ENCODE results near the gene URB2. TPM values are rescaled to one million over a fixed set of nuclear protein-coding genes. Genes with fewer than 3 reads are reported as not detected.

The URB2 gene
- total RNA-seq, 2 experiments from 2014 or later: 17.2 to 17.5 TPM

- H3K27ac Mint-ChIP-seq: no peak overlapping the region
- H3K36me3 Mint-ChIP-seq (ENCODE audit: low read depth): peaks cover 42% of the 10 kb centered on the region
- no peak for DNase-seq
- POLR2A ChIA-PET: no interaction called here
- no peak overlapping the region for H3K4me3 Mint-ChIP-seq
- H3K27me3 Mint-ChIP-seq (ENCODE audit: low read depth): no peaks in the 10 kb centered on the region
- H3K9me3 Mint-ChIP-seq (ENCODE audit: insufficient read depth): no peaks in the 10 kb centered on the region
- no peak for ATAC-seq
- H3K4me1 Mint-ChIP-seq (ENCODE audit: low read depth): peaks cover 5% of the 10 kb centered on the region
- CTCF ChIA-PET: no interaction called here
Measured at GRCh38 chr1:229653420-229653819, 27.4 kb downstream of the URB2 start.

GRCh38 chr1:229655781-229656180, 29.7 kb downstream of the URB2 start:
- Mint-ChIP-seq H3K27me3 (ENCODE audit: low read depth) (no peaks in the 10 kb centered on the region), H3K4me3 (no peak overlapping the region), H3K27ac (no peak overlapping the region), H3K36me3 (ENCODE audit: low read depth) (peaks cover 44% of the 10 kb centered on the region), H3K9me3 (ENCODE audit: insufficient read depth) (no peaks in the 10 kb centered on the region), H3K4me1 (ENCODE audit: low read depth) (peaks cover 5% of the 10 kb centered on the region)
- POLR2A ChIA-PET: no interaction called here
- CTCF ChIA-PET: interaction anchor here (1.7 kb wide), 1 partner anchor 20 kb away, joined by 4 read pairs; no protein-coding TSS in a partner anchor
- DNase-seq (no peak), ATAC-seq (no peak)

GRCh38 chr1:229657993-229658755, 32.1 kb downstream of the URB2 start:
- no peak for ATAC-seq
- Mint-ChIP-seq H3K4me1 (ENCODE audit: low read depth) (peaks cover 10% of the 10 kb centered on the region), H3K27me3 (ENCODE audit: low read depth) (no peaks in the 10 kb centered on the region), H3K36me3 (ENCODE audit: low read depth) (peaks cover 50% of the 10 kb centered on the region), H3K9me3 (ENCODE audit: insufficient read depth) (no peaks in the 10 kb centered on the region), H3K4me3 (no peak overlapping the region), H3K27ac (no peak overlapping the region)
- no peak for DNase-seq
- CTCF ChIA-PET: no interaction called here
- POLR2A ChIA-PET: no interaction called here

GRCh38 chr1:229661022-229661877, 35.2 kb downstream of the URB2 start:
- Mint-ChIP-seq H3K4me1 (ENCODE audit: low read depth) (peaks cover 10% of the 10 kb centered on the region), H3K36me3 (ENCODE audit: low read depth) (peaks cover 28% of the 10 kb centered on the region), H3K27me3 (ENCODE audit: low read depth) (no peaks in the 10 kb centered on the region), H3K27ac (peak overlapping the region; percentile 17), H3K9me3 (ENCODE audit: insufficient read depth) (no peaks in the 10 kb centered on the region), H3K4me3 (no peak overlapping the region)
- DNase-seq (peak; percentile 71), ATAC-seq (peak; percentile 83)
- ChIA-PET CTCF (interaction anchor here (0.6 to 2.4 kb wide), 26 partner anchors 11 to 653 kb away, joined by 3 to 24 read pairs (median 4); partner anchors contain the start of gene ABCB10), POLR2A (no interaction called here)

- no peaks in the 10 kb centered on the region for H3K9me3 Mint-ChIP-seq (ENCODE audit: insufficient read depth)
- H3K36me3 Mint-ChIP-seq (ENCODE audit: low read depth): peaks cover 28% of the 10 kb centered on the region
- H3K27ac Mint-ChIP-seq: no peak overlapping the region
- peaks cover 10% of the 10 kb centered on the region for H3K4me1 Mint-ChIP-seq (ENCODE audit: low read depth)
- H3K27me3 Mint-ChIP-seq (ENCODE audit: low read depth): no peaks in the 10 kb centered on the region
- DNase-seq (no peak), ATAC-seq (no peak)
- CTCF ChIA-PET: interaction anchor here (1.0 to 2.4 kb wide), 14 partner anchors 10 to 653 kb away, joined by 3 to 24 read pairs (median 6); no protein-coding TSS in a partner anchor
- POLR2A ChIA-PET: no interaction called here
- no peak overlapping the region for H3K4me3 Mint-ChIP-seq
Measured at GRCh38 chr1:229661897-229662296, 35.9 kb downstream of the URB2 start.

- H3K4me3 Mint-ChIP-seq: no peak overlapping the region
- ChIA-PET POLR2A (no interaction called here), CTCF (no interaction called here)
- peak; percentile 57 for DNase-seq
- no peak overlapping the region for H3K27ac Mint-ChIP-seq
- H3K4me1 Mint-ChIP-seq (ENCODE audit: low read depth): peaks cover 5% of the 10 kb centered on the region
- no peaks in the 10 kb centered on the region for H3K9me3 Mint-ChIP-seq (ENCODE audit: insufficient read depth)
- no peaks in the 10 kb centered on the region for H3K27me3 Mint-ChIP-seq (ENCODE audit: low read depth)
- H3K36me3 Mint-ChIP-seq (ENCODE audit: low read depth): peaks cover 27% of the 10 kb centered on the region
- peak; percentile 31 for ATAC-seq
Measured at GRCh38 chr1:229664133-229664689, 38.2 kb downstream of the URB2 start.

DNA sequence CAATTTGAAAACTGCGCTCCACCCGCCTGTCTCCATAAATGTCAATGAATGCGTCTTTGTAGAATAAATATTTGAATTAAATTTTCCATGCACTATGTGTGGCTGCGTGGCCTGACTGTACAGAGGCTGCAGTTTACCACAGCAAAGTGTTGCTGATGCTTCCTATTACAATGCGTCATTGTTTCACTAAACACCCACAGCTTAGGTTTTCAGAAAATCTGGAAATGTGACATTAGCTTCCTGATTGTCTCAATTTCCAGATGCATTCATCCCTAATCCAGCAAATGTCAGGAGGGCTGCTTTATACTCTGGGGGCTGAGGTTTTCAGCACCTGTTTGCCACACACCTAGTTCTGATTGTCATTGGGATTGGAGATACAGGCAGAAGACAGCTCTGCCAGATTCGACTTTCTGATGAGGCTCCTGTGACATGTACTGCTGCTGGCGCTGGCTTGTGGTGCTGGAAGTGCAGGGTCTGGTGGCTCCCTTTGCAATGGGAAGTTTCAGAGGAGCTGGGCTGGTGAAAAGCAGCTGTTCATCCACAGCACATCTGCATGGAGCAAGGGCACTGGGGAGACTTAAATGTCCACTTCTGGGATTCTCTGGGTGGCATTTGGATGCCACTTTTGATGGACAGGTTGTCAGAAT, 40.0 kb downstream of the URB2 start:
- H3K27ac Mint-ChIP-seq: no peak overlapping the region
- ChIA-PET POLR2A (no interaction called here), CTCF (interaction anchor here (1.4 kb wide), 1 partner anchor 444 kb away, joined by 3 read pairs; no protein-coding TSS in a partner anchor)
- no peak for DNase-seq
- H3K27me3 Mint-ChIP-seq (ENCODE audit: low read depth): no peaks in the 10 kb centered on the region
- H3K4me3 Mint-ChIP-seq: no peak overlapping the region
- ATAC-seq: no peak
- H3K36me3 Mint-ChIP-seq (ENCODE audit: low read depth): peaks cover 21% of the 10 kb centered on the region
- H3K4me1 Mint-ChIP-seq (ENCODE audit: low read depth): peaks cover 5% of the 10 kb centered on the region
- H3K9me3 Mint-ChIP-seq (ENCODE audit: insufficient read depth): no peaks in the 10 kb centered on the region

DNA sequence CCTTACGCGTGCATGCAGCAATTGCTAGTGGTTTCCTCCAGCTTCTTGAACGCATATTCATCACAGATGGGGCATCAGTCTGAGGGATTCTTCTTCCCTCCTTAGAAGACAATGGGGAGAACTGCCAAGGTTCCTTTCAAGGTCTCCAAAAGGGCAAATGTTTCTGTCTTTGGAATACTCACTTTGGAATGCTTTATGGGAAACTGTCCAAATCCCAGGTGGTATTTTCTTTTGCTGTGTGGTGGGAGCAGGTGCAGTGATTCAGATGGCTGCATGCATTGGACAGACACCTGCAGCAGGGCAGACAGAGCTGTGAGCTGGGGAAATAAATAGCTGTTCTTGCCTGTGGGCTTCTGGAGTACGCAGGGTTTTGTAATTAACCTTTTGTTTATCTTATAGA, 40.5 kb downstream of the URB2 start:
- no peak for DNase-seq
- no peak for ATAC-seq
- H3K27me3 Mint-ChIP-seq (ENCODE audit: low read depth): no peaks in the 10 kb centered on the region
- ChIA-PET POLR2A (interaction anchor here (0.7 kb wide), 1 partner anchor 9 kb away, joined by 3 read pairs; no protein-coding TSS in a partner anchor), CTCF (interaction anchor here (1.4 kb wide), 1 partner anchor 443 kb away, joined by 3 read pairs; no protein-coding TSS in a partner anchor)
- H3K27ac Mint-ChIP-seq: no peak overlapping the region
- H3K9me3 Mint-ChIP-seq (ENCODE audit: insufficient read depth): no peaks in the 10 kb centered on the region
- peaks cover 15% of the 10 kb centered on the region for H3K36me3 Mint-ChIP-seq (ENCODE audit: low read depth)
- H3K4me3 Mint-ChIP-seq: no peak overlapping the region
- peaks cover under 1% of the 10 kb centered on the region for H3K4me1 Mint-ChIP-seq (ENCODE audit: low read depth)

GRCh38 chr1:229669333-229669732, 43.3 kb downstream of the URB2 start:
- CTCF ChIA-PET: no interaction called here
- H3K9me3 Mint-ChIP-seq (ENCODE audit: insufficient read depth): no peaks in the 10 kb centered on the region
- peaks cover 9% of the 10 kb centered on the region for H3K4me1 Mint-ChIP-seq (ENCODE audit: low read depth)

GRCh38 chr1:229671310-229671709, 45.3 kb downstream of the URB2 start:
- H3K4me3 Mint-ChIP-seq: no peak overlapping the region
- H3K36me3 Mint-ChIP-seq (ENCODE audit: low read depth): peaks cover 11% of the 10 kb centered on the region
- ChIA-PET CTCF (interaction anchor here (2.1 to 3.1 kb wide), 2 partner anchors 10 to 496 kb away, joined by 8 to 18 read pairs; no protein-coding TSS in a partner anchor), POLR2A (interaction anchor here (0.7 kb wide), 1 partner anchor 26 kb away, joined by 3 read pairs; no protein-coding TSS in a partner anchor)
- H3K4me1 Mint-ChIP-seq (ENCODE audit: low read depth): peaks cover 11% of the 10 kb centered on the region
- DNase-seq (no peak), ATAC-seq (no peak)
- H3K27me3 Mint-ChIP-seq (ENCODE audit: low read depth): no peaks in the 10 kb centered on the region
- H3K9me3 Mint-ChIP-seq (ENCODE audit: insufficient read depth): no peaks in the 10 kb centered on the region
- H3K27ac Mint-ChIP-seq: no peak overlapping the region

More at GRCh38 chr1:229669333-229669732, 43.3 kb downstream of the URB2 start:
- POLR2A ChIA-PET: no interaction called here
- ATAC-seq (no peak), DNase-seq (no peak)
- Mint-ChIP-seq H3K36me3 (ENCODE audit: low read depth) (peaks cover 11% of the 10 kb centered on the region), H3K27me3 (ENCODE audit: low read depth) (no peaks in the 10 kb centered on the region), H3K4me3 (no peak overlapping the region), H3K27ac (no peak overlapping the region)

DNA sequence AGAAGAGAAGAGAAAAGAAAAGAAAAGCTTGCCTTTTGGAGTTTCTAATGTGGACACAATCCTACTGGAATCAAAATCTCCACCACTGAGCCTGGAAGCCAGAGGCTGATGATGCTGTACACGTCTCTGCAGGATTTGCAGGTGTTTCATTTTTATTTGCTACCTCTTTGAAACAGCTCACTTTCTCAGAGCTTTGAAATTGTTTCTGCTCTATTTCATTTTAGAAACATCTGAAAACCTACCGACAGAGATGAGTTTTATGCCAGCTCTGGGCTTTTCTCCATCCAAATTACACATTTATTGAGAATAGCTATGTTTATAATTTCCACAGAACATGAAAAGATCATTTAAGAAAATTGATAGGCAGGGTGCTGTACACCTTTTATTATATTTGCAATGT, 46.2 kb downstream of the URB2 start:
- Mint-ChIP-seq H3K9me3 (ENCODE audit: insufficient read depth) (no peaks in the 10 kb centered on the region), H3K36me3 (ENCODE audit: low read depth) (peaks cover 11% of the 10 kb centered on the region), H3K27me3 (ENCODE audit: low read depth) (no peaks in the 10 kb centered on the region), H3K4me3 (no peak overlapping the region), H3K4me1 (ENCODE audit: low read depth) (peaks cover 11% of the 10 kb centered on the region), H3K27ac (no peak overlapping the region)
- ATAC-seq (no peak), DNase-seq (no peak)
- CTCF ChIA-PET: interaction anchor here (1.7 to 3.1 kb wide), 3 partner anchors 11 to 495 kb away, joined by 4 to 18 read pairs (median 8); no protein-coding TSS in a partner anchor
- POLR2A ChIA-PET: interaction anchor here (0.7 kb wide), 1 partner anchor 25 kb away, joined by 3 read pairs; no protein-coding TSS in a partner anchor

Data from activated CD8-positive, alpha-beta T cell treated with anti-CD3 and anti-CD28 coated beads, Interleukin-2, amount 10 ng/mL, durations not matched to agents 7 days and 5 days (primary cell).